ENCODE data around the gene CRY1. TPM values are rescaled to one million over a fixed set of nuclear protein-coding genes. Genes with fewer than 3 reads are reported as not detected.
"Not testable (repeated sequence)": the region's sequence is repeated elsewhere in the genome, so short reads cannot be mapped to it uniquely, and the experiment has no call there.

Gene CRY1
- total RNA-seq, 6 experiments from 2014 or later = 7.5 to 12.5 (median 10.6) TPM

- intact Hi-C loops (cut with DNase I) = no loop called here
- Histone ChIP-seq H3K4me1 (peaks cover 0 to 23% (median 12%) of the 10 kb centered on the region in 4 donors), H3K4me3 (no peak overlapping the region), H3K9me3 (no peaks in the 10 kb centered on the region), H3K36me3 (no peaks in the 10 kb centered on the region), H3K27me3 (no peaks in the 10 kb centered on the region), H3K27ac (no peak overlapping the region)
- TF ChIP-seq POLR2A (IDR thresholded peaks at IDR 0.05) = no peak
- TF ChIP-seq, protein P1, sequence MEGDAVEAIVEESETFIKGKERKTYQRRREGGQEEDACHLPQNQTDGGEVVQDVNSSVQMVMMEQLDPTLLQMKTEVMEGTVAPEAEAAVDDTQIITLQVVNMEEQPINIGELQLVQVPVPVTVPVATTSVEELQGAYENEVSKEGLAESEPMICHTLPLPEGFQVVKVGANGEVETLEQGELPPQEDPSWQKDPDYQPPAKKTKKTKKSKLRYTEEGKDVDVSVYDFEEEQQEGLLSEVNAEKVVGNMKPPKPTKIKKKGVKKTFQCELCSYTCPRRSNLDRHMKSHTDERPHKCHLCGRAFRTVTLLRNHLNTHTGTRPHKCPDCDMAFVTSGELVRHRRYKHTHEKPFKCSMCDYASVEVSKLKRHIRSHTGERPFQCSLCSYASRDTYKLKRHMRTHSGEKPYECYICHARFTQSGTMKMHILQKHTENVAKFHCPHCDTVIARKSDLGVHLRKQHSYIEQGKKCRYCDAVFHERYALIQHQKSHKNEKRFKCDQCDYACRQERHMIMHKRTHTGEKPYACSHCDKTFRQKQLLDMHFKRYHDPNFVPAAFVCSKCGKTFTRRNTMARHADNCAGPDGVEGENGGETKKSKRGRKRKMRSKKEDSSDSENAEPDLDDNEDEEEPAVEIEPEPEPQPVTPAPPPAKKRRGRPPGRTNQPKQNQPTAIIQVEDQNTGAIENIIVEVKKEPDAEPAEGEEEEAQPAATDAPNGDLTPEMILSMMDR (IDR thresholded peaks at IDR 0.05) = no peak
- DNase-seq (no peak), ATAC-seq (no peak)
- WGBS (ENCODE audit: insufficient coverage, low coverage, low lambda C conversion rate, missing lambda C conversion rate) = 36% methylated on average over 2 of the region's 2 CpGs
Measured at GRCh38 chr12:107031061-107031460, 62.3 kb downstream of the CRY1 start.

DNA sequence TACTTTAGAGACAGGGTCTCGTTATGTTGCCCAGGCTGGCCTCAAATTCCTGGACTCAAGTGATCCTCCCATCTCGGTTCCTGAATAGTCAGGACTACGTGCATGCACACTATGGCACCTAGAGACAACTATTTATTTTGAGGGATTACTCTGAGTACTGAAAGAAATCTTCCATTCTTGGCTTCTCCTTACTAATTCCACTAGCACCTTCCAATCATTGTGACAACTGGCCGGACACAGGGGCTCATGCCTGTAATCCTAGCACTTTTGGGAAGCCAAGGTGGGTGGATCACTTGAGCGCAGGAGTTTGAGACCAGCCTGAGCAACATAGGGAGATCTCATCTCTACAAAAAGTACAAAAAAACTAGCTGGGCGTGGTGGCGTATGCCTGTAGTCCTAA, 64.3 kb downstream of the CRY1 start:
- DNase-seq (no peak), ATAC-seq (no peak)
- H3K4me3 ChIP-seq = no peak overlapping the region
- TF ChIP-seq, protein P1 (IDR thresholded peaks at IDR 0.05) = no peak
- no peaks in the 10 kb centered on the region for H3K9me3 ChIP-seq
- no peaks in the 10 kb centered on the region for H3K36me3 ChIP-seq
- no peaks in the 10 kb centered on the region for H3K27me3 ChIP-seq
- H3K4me1 ChIP-seq = peaks cover 0 to 23% (median 12%) of the 10 kb centered on the region in 4 donors
- 75% methylated on average over 6 of the region's 7 CpGs for WGBS (ENCODE audit: insufficient coverage, low coverage, low lambda C conversion rate, missing lambda C conversion rate)
- no peak overlapping the region for H3K27ac ChIP-seq
- intact Hi-C loops (cut with DNase I) = no loop called here

DNA sequence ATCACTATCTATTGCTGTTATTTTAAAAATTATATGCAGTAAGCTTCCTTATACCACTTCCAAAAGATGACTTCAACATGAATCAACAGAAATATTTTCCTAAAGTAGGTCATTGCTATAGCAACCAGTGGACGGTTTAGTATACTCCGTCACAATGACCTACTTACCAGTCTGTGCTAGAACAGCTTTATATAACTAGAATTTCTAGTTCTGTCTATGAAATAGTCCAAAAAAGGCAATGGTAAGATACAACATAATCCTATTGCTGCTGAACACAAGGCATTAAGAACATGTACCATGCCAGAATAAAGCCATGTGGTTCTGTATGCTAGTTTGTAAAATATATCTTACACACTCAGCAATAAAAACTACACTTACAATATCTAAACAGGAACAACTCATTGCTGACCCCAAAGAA, 65.7 kb downstream of the CRY1 start:
- ATAC-seq (peak; percentile 90 to 96 (median 92)), DNase-seq (no peak)
- H3K9me3 ChIP-seq = no peaks in the 10 kb centered on the region
- H3K27me3 ChIP-seq = no peaks in the 10 kb centered on the region
- no peaks in the 10 kb centered on the region for H3K36me3 ChIP-seq
- TF ChIP-seq POLR2A (IDR thresholded peaks at IDR 0.05) = peak; percentile 15
- TF ChIP-seq, protein P1 (IDR thresholded peaks at IDR 0.05) = no peak
- H3K27ac ChIP-seq = peak overlapping the region; percentile 84 to 88 (median 87)
- H3K4me3 ChIP-seq = no peak overlapping the region
- H3K4me1 ChIP-seq = peaks cover 0 to 23% (median 12%) of the 10 kb centered on the region in 4 donors
- intact Hi-C loops (cut with DNase I) = no loop called here
- 11% methylated on average over 2 of the region's 2 CpGs for WGBS (ENCODE audit: insufficient coverage, low coverage, low lambda C conversion rate, missing lambda C conversion rate)

DNA sequence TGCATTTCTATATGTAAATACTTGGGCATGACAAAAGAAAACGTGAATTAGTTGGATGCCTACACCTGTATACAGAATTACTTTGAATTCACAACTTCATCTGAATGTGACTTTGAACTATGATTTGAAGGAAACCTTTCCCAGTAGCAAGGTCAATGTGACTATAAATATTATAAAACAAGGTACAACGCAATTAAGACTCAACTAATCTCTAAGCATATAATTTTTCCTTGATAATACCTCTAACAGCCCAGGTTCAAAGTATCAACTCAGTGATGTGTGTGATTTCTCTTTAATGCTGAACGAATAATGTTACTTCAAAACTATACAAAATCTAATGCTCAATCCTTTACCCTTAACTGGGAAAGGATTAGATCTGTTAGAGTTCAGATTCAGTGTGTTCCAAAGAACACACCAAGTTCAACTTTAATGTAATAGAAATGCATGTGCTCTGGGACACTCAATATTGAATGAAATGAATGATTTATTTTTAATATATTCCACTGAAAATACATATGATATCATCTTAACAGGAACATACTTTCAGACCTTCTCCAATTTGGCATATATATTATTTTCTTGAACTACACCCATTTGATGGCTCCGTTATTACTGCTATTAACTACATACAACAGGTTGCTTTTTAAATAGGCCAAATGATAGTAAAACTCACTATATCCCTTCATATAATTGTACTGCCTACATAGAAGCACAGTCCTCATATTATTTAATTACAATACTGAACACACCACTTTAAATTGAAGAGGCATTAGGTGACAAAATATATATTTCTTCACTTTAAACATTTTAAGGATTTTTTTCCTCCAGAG, 66.3 kb downstream of the CRY1 start:
- no peak overlapping the region for H3K4me3 ChIP-seq
- no peaks in the 10 kb centered on the region for H3K36me3 ChIP-seq
- TF ChIP-seq POLR2A (IDR thresholded peaks at IDR 0.05) = no peak
- TF ChIP-seq, protein P1 (IDR thresholded peaks at IDR 0.05) = no peak
- DNase-seq (no peak), ATAC-seq (peak; percentile 16 to 47 (median 37))
- 39% methylated on average over 4 of the region's 4 CpGs for WGBS (ENCODE audit: insufficient coverage, low coverage, low lambda C conversion rate, missing lambda C conversion rate)
- H3K4me1 ChIP-seq = peaks cover 0 to 23% (median 12%) of the 10 kb centered on the region in 4 donors
- peak overlapping the region; percentile 84 to 88 (median 87) for H3K27ac ChIP-seq
- H3K27me3 ChIP-seq = no peaks in the 10 kb centered on the region
- H3K9me3 ChIP-seq = no peaks in the 10 kb centered on the region
- intact Hi-C loops (cut with DNase I) = no loop called here

- DNase-seq; intact Hi-C loops (cut with DNase I); H3K36me3 ChIP-seq; H3K4me3 ChIP-seq; H3K9me3 ChIP-seq; H3K27me3 ChIP-seq; ATAC-seq: not testable (repeated sequence)
- H3K4me1 ChIP-seq = peaks cover 0 to 23% (median 12%) of the 10 kb centered on the region in 4 donors
- peak overlapping the region; percentile 84 to 88 (median 87) for H3K27ac ChIP-seq
Measured at GRCh38 chr12:107026356-107026755, 67.0 kb downstream of the CRY1 start.
